ENCODE results near the gene ZCCHC24. TPM values are rescaled to one million over a fixed set of nuclear protein-coding genes. Genes with fewer than 3 reads are reported as not detected.

ZCCHC24 gene
- total and polyA plus RNA-seq, 2 donors (not counting 1 experiment from before 2014, with no cell fraction given): 33.2 to 44.4 TPM

DNA sequence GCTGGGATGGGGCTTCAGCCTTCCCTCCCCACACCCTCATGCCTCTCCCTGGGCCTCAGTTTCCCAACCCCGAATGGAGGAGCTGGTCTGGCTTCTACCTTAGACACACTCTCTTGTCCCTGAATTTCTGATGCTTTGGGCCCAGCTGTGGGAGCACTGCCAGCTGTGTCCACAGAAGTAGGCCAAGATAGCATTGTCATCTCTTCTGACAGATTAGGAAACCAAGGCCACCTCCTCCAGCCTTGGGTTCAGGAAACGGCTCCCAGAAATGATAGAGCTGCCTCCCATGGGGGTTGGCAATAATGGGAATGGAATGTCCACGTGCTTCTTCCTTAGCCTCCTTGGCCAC, 96.8 kb downstream of the ZCCHC24 start:
- Histone ChIP-seq H3K9ac (ENCODE audit: insufficient read depth, low read length) (peak overlapping the region; percentile 95), H3K9me3 (ENCODE audit: control insufficient read depth, insufficient read depth, low read depth, low read length) (no peaks in the 10 kb centered on the region), H4K20me1 (ENCODE audit: control insufficient read depth, extremely low read depth, insufficient read depth, low read length) (no peaks in the 10 kb centered on the region), H3K79me2 (ENCODE audit: control insufficient read depth, insufficient read depth, low read length) (peaks cover 33% of the 10 kb centered on the region), H3K27me3 (ENCODE audit: control insufficient read depth, insufficient read depth, low read length) (no peaks in the 10 kb centered on the region), H3K36me3 (ENCODE audit: control insufficient read depth, insufficient read depth, low read length) (peaks cover 33% of the 10 kb centered on the region), H2AFZ (ENCODE audit: low read length) (no peak overlapping the region), H3K4me3 (replicated peaks in 1 of 4; ENCODE audit: control extremely low read depth in 1 of 4, insufficient read depth in 1 of 4, low read depth in 3 of 4, low read length in 4 of 4) (peak overlapping the region; percentile 56 to 85 (median 78)), H3K4me2 (ENCODE audit: extremely low read depth, insufficient read depth, low read length) (peak overlapping the region; percentile 88), H3K4me1 (ENCODE audit: control insufficient read depth, extremely low read depth, insufficient read depth, low read length) (peaks cover 8% of the 10 kb centered on the region), H3K27ac (ENCODE audit: insufficient read depth, low read length) (peak overlapping the region; percentile 85)
- DNase-seq (ENCODE audit: low read depth in 2 of 2): no peak
- TF ChIP-seq EZH2 (IDR thresholded peaks at IDR 0.05; ENCODE audit: low read length, missing control alignments): no peak
- TF ChIP-seq, protein P1, sequence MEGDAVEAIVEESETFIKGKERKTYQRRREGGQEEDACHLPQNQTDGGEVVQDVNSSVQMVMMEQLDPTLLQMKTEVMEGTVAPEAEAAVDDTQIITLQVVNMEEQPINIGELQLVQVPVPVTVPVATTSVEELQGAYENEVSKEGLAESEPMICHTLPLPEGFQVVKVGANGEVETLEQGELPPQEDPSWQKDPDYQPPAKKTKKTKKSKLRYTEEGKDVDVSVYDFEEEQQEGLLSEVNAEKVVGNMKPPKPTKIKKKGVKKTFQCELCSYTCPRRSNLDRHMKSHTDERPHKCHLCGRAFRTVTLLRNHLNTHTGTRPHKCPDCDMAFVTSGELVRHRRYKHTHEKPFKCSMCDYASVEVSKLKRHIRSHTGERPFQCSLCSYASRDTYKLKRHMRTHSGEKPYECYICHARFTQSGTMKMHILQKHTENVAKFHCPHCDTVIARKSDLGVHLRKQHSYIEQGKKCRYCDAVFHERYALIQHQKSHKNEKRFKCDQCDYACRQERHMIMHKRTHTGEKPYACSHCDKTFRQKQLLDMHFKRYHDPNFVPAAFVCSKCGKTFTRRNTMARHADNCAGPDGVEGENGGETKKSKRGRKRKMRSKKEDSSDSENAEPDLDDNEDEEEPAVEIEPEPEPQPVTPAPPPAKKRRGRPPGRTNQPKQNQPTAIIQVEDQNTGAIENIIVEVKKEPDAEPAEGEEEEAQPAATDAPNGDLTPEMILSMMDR (conservative IDR thresholded peaks at IDR 0.05 in 1 of 2, IDR thresholded peaks at IDR 0.05 in 1 of 2; ENCODE audit: low read depth in 1 of 2, low read length in 2 of 2): no peak

GRCh38 chr10:79347894-79348639, 97.4 kb downstream of the ZCCHC24 start:
- Histone ChIP-seq H3K79me2 (ENCODE audit: control insufficient read depth, insufficient read depth, low read length) (peaks cover 33% of the 10 kb centered on the region), H3K27me3 (ENCODE audit: control insufficient read depth, insufficient read depth, low read length) (no peaks in the 10 kb centered on the region), H3K36me3 (ENCODE audit: control insufficient read depth, insufficient read depth, low read length) (peaks cover 29% of the 10 kb centered on the region), H4K20me1 (ENCODE audit: control insufficient read depth, extremely low read depth, insufficient read depth, low read length) (no peaks in the 10 kb centered on the region), H3K4me2 (ENCODE audit: extremely low read depth, insufficient read depth, low read length) (peak overlapping the region; percentile 88), H2AFZ (ENCODE audit: low read length) (peak overlapping the region; percentile 3), H3K4me1 (ENCODE audit: control insufficient read depth, extremely low read depth, insufficient read depth, low read length) (peaks cover 10% of the 10 kb centered on the region), H3K9me3 (ENCODE audit: control insufficient read depth, insufficient read depth, low read depth, low read length) (no peaks in the 10 kb centered on the region), H3K9ac (ENCODE audit: insufficient read depth, low read length) (peak overlapping the region; percentile 95), H3K4me3 (replicated peaks in 1 of 4; ENCODE audit: control extremely low read depth in 1 of 4, insufficient read depth in 1 of 4, low read depth in 3 of 4, low read length in 4 of 4) (peak overlapping the region; percentile 56 to 85 (median 78)), H3K27ac (ENCODE audit: insufficient read depth, low read length) (peak overlapping the region; percentile 85)
- TF ChIP-seq, protein P1 (conservative IDR thresholded peaks at IDR 0.05 in 1 of 2, IDR thresholded peaks at IDR 0.05 in 1 of 2; ENCODE audit: low read depth in 1 of 2, low read length in 2 of 2): no peak
- TF ChIP-seq EZH2 (IDR thresholded peaks at IDR 0.05; ENCODE audit: low read length, missing control alignments): no peak
- peak; percentile 61 to 70 for DNase-seq (ENCODE audit: low read depth in 2 of 2)

DNA sequence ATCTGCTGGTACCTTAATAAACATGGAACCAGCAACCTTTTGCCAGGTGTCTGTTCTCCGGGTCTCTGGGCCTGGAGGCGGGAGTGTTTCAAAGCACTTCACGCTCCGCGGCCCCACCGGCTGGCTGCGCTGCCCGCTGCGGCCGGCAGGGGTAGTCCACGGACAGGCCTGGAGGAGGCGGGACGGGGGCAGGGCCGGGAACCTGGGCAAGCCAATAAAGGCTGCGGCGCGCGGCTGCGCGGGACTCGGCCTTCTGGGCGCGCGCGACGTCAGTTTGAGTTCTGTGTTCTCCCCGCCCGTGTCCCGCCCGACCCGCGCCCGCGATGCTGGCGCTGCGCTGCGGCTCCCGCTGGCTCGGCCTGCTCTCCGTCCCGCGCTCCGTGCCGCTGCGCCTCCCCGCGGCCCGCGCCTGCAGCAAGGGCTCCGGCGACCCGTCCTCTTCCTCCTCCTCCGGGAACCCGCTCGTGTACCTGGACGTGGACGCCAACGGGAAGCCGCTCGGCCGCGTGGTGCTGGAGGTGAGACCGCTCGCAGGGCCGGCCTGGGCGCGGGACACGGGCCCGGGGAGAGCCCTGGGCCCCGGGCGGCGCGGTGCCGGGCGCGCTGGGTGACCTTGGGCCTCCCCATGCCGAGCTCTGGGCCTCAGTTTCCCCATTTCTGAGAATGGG, 98.1 kb downstream of the ZCCHC24 start, which contains the start of gene PPIF:
Gene PPIF, plus strand, starts transcription at position 244 of the 668 bp plus-strand sequence. Its CDS starts 80 bp downstream, at position 324.
- peak; percentile 89 to 90 for DNase-seq (ENCODE audit: low read depth in 2 of 2)
- Histone ChIP-seq H3K4me2 (ENCODE audit: extremely low read depth, insufficient read depth, low read length) (peak within 1 kb of the TSS; percentile 88), H3K79me2 (ENCODE audit: control insufficient read depth, insufficient read depth, low read length) (peaks cover 33% of the 10 kb centered on the region), H2AFZ (ENCODE audit: low read length) (peak within 1 kb of the TSS; percentile 43), H3K4me3 (replicated peaks in 1 of 4; ENCODE audit: control extremely low read depth in 1 of 4, insufficient read depth in 1 of 4, low read depth in 3 of 4, low read length in 4 of 4) (peak within 1 kb of the TSS; percentile 56 to 85 (median 78)), H3K27me3 (ENCODE audit: control insufficient read depth, insufficient read depth, low read length) (no peaks in the 10 kb centered on the region), H3K36me3 (ENCODE audit: control insufficient read depth, insufficient read depth, low read length) (peaks cover 26% of the 10 kb centered on the region), H3K9me3 (ENCODE audit: control insufficient read depth, insufficient read depth, low read depth, low read length) (no peaks in the 10 kb centered on the region), H3K4me1 (ENCODE audit: control insufficient read depth, extremely low read depth, insufficient read depth, low read length) (peaks cover 10% of the 10 kb centered on the region), H3K9ac (ENCODE audit: insufficient read depth, low read length) (peak within 1 kb of the TSS; percentile 95), H4K20me1 (ENCODE audit: control insufficient read depth, extremely low read depth, insufficient read depth, low read length) (no peaks in the 10 kb centered on the region), H3K27ac (ENCODE audit: insufficient read depth, low read length) (peak within 1 kb of the TSS; percentile 85)
- TF ChIP-seq, protein P1 (conservative IDR thresholded peaks at IDR 0.05 in 1 of 2, IDR thresholded peaks at IDR 0.05 in 1 of 2; ENCODE audit: low read depth in 1 of 2, low read length in 2 of 2): peak; percentile 69 to 72
- TF ChIP-seq EZH2 (IDR thresholded peaks at IDR 0.05; ENCODE audit: low read length, missing control alignments): no peak

Measured in fibroblast of lung (primary cell).